Cardiac muscle cell (in vitro differentiated cells and primary cell): ENCODE measurements around the gene GAMT. TPM values are rescaled to one million over a fixed set of nuclear protein-coding genes. Genes with fewer than 3 reads are reported as not detected.

Experiments used
- DNase-seq, 2 donors: peaks; one replicate each; pipeline versions ENCODE4 v3.0.0 to v3.0.0-alpha.2; 2010 to 2017; ENCODE audit warnings: low read depth in 1 of 2, low spot score in 1 of 2
- H3K27ac ChIP-seq: fragments of 200-600 bp; sonication (generic); 2 replicates; pipeline ENCODE4 v1.5.1; 2016
- H3K27me3 ChIP-seq: fragments of 200-600 bp; sonication (generic); 2 replicates; pipeline ENCODE4 v1.6.0; 2016; ENCODE audit warnings: control low read depth
- H3K36me3 ChIP-seq: fragments of 200-600 bp; sonication (generic); 2 replicates; pipeline ENCODE4 v1.5.1; 2016; ENCODE audit warnings: control low read depth
- H3K4me1 ChIP-seq: fragments of 200-600 bp; sonication (generic); 2 replicates; pipeline ENCODE4 v1.8.1; 2017; ENCODE audit warnings: low read depth, mild to moderate bottlenecking, mixed run types
- H3K4me3 ChIP-seq: fragments of 200-600 bp; sonication (generic); 2 replicates; pipeline ENCODE4 v1.5.1; 2016; ENCODE audit warnings: mild to moderate bottlenecking
- H3K9me3 ChIP-seq: fragments of 200-600 bp; sonication (generic); 2 replicates; pipeline ENCODE4 v1.5.1; 2017; ENCODE audit warnings: low read depth, mild to moderate bottlenecking, control low read depth
- polyA plus RNA-seq: library from polyadenylated mRNA; unstranded; fragments of >200 nt; fragmentation: Nextera tagmentation; extraction: Ambion mirVana; gene quantifications from 2 replicates; pipeline ENCODE4 v1.2.1, GENCODE V29; 2016
- total RNA-seq: library from RNA; depleted of rRNA; stranded (reverse); fragments of >200 nt; gene quantifications from 2 replicates; pipeline ENCODE4 v1.2.3, GENCODE V29; 2016
- TF ChIP-seq, protein P1 (sequence below): IDR thresholded peaks from 2 replicates; pipeline ENCODE4 v1.5.1; 2012; ENCODE audit warnings: low read depth, mild to moderate bottlenecking, low read length

The GAMT gene
- total and polyA plus RNA-seq, 2 experiments from 2014 or later = 180 to 231 TPM

GRCh38 chr19:1438933-1439354 lies 37.6 kb upstream of the GAMT start:
- no peak for DNase-seq
- no peaks in the 10 kb centered on the region for H3K9me3 ChIP-seq
- no peaks in the 10 kb centered on the region for H3K27me3 ChIP-seq
- TF ChIP-seq, protein P1, sequence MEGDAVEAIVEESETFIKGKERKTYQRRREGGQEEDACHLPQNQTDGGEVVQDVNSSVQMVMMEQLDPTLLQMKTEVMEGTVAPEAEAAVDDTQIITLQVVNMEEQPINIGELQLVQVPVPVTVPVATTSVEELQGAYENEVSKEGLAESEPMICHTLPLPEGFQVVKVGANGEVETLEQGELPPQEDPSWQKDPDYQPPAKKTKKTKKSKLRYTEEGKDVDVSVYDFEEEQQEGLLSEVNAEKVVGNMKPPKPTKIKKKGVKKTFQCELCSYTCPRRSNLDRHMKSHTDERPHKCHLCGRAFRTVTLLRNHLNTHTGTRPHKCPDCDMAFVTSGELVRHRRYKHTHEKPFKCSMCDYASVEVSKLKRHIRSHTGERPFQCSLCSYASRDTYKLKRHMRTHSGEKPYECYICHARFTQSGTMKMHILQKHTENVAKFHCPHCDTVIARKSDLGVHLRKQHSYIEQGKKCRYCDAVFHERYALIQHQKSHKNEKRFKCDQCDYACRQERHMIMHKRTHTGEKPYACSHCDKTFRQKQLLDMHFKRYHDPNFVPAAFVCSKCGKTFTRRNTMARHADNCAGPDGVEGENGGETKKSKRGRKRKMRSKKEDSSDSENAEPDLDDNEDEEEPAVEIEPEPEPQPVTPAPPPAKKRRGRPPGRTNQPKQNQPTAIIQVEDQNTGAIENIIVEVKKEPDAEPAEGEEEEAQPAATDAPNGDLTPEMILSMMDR = no peak
- peaks cover 22% of the 10 kb centered on the region for H3K36me3 ChIP-seq
- peak overlapping the region; percentile 56 for H3K4me3 ChIP-seq
- H3K27ac ChIP-seq = peak overlapping the region; percentile 94
- H3K4me1 ChIP-seq = peaks cover 4% of the 10 kb centered on the region

DNA sequence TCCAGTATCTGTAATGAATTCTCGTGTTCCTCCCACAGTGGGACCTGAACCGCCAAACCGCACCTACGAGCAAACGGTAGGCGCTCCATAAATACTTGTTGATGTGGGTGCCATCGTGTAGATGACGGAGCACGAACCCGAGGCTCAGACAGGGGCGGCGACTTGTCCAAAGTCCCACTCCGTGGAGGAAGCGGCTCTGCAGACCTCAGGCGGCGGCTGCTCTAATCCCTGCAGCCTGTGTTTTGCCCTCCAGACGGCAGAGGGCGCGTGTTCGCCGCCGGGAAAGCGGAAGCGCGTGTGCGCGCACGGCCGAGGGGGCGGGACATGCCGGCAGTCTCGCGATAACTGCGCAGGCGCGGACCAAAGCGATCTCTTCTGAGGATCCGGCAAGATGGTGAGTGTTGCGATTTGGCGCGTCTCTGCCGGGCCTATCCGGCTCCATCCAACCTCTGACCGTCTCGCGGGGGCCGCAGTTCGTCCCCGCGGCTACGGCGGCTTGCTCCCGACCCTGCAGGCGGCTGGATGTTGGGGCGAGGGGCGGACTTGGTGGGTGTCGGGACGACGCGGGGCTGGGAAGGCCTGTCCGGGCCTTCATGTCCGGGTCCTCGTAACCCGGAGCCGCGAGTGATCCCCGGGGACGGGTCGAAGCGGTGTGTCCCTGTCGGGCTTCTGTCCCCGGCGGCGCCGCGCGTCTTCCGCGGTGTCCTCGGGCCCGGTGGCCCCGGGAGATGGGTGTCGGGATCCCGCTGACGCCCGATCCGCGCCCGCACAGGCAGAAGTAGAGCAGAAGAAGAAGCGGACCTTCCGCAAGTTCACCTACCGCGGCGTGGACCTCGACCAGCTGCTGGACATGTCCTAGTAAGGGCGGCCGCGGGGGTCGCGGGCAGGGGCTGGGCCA lies 36.9 kb upstream of the GAMT start, which contains the start of gene RPS15:
Gene RPS15 (plus strand): TSS at position 362 of the 898 bp plus-strand sequence. CDS start 30 bp downstream, at position 392.
- peaks cover 4% of the 10 kb centered on the region for H3K4me1 ChIP-seq
- H3K4me3 ChIP-seq = peak within 1 kb of the TSS; percentile 56
- H3K27me3 ChIP-seq = no peaks in the 10 kb centered on the region
- peak; percentile 95 to 97 for DNase-seq
- TF ChIP-seq, protein P1 = peak; percentile 90
- H3K36me3 ChIP-seq = peaks cover 22% of the 10 kb centered on the region
- no peaks in the 10 kb centered on the region for H3K9me3 ChIP-seq
- H3K27ac ChIP-seq = peak within 1 kb of the TSS; percentile 94

GRCh38 chr19:1437609-1438008 lies 36.3 kb upstream of the GAMT start:
- no peaks in the 10 kb centered on the region for H3K27me3 ChIP-seq
- peaks cover 4% of the 10 kb centered on the region for H3K4me1 ChIP-seq
- no peak for DNase-seq
- TF ChIP-seq, protein P1 = no peak
- H3K9me3 ChIP-seq = no peaks in the 10 kb centered on the region
- no peak overlapping the region for H3K4me3 ChIP-seq
- H3K27ac ChIP-seq = no peak overlapping the region
- peaks cover 24% of the 10 kb centered on the region for H3K36me3 ChIP-seq

DNA sequence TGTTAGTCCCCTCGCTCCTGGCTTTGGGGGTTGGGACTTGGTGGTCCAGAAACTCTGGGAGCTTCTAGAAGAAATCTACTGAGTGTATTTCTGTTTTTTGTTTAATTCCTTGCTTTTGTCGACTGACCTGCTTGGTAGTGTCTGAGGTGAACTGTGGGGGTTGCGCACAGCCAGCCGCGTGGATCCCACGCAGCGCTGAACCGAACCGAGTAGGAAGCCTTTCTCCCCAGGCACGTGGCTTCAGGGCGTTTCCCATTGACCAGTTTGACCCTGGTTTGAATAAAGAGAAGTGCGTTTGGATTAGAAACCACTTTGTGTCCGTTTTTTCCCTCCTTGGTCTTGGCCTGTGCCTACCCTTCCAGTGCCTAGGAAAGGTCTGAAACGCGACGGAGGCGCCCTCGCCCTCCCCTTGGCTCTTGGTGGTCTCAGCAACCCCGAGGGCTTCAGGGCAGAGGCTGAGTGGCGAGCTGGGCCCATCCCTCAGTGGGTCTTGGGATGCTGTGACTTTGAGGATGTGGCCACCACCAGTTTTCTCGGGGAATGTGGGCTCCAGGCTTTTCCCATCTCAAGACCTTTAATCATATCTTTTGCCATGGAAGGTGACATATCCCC lies 34.1 kb upstream of the GAMT start:
- peaks cover 4% of the 10 kb centered on the region for H3K4me1 ChIP-seq
- TF ChIP-seq, protein P1 = no peak
- peak overlapping the region; percentile 17 for H3K27ac ChIP-seq
- H3K9me3 ChIP-seq = no peaks in the 10 kb centered on the region
- no peak for DNase-seq
- peaks cover 16% of the 10 kb centered on the region for H3K36me3 ChIP-seq
- H3K4me3 ChIP-seq = no peak overlapping the region
- no peaks in the 10 kb centered on the region for H3K27me3 ChIP-seq

- no peak overlapping the region for H3K27ac ChIP-seq
- TF ChIP-seq, protein P1 = no peak
- no peak overlapping the region for H3K4me3 ChIP-seq
- H3K27me3 ChIP-seq = no peaks in the 10 kb centered on the region
- no peak for DNase-seq
- H3K36me3 ChIP-seq = peaks cover 11% of the 10 kb centered on the region
- no peaks in the 10 kb centered on the region for H3K9me3 ChIP-seq
- peaks cover 4% of the 10 kb centered on the region for H3K4me1 ChIP-seq
These were observed 33.3 kb upstream of the GAMT start for GRCh38 chr19:1434577-1435060.
